ENCODE data around the gene PPA1. TPM values are rescaled to one million over a fixed set of nuclear protein-coding genes. Genes with fewer than 3 reads are reported as not detected.

Gene PPA1
- total RNA-seq, 1 donor from 2014 or later, result 119 TPM

DNA sequence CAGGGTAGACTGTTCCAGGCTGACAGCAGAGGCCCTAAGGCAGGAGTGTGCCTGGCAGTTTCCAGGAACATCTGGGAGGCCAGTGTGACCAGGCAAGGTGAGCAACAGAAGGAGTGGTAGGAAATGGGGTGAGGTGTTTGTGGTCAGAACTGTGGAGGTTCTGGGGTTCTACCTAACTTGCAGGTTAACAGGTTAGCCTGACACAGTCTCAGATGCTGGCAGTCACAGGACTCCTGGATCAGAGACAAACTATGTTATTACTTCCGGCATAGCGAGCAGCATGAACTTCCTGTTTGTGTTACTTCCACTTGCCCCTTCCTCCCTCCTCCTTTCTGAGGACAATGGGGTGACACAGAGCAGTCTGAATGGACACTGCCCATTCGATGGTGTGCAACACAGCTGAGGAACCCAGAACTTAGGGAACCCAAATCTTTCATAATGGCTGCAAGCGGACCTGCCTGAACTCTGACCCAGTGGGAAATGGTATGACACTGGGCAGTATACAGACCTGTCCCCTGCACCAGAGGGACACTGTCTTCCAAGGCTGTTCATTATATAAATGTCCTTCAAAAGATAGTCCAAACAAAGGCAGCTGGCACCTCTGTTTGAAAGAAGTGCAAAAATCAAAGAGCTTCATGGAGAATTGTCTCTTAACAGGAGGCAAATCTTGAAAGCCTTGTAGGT, 59.0 kb downstream of the PPA1 start:
- Mint-ChIP-seq H3K27ac (peak overlapping the region; percentile 45), H3K27me3 (no peaks in the 10 kb centered on the region), H3K9me3 (ENCODE audit: low read depth) (peaks cover 3% of the 10 kb centered on the region), H3K4me3 (ENCODE audit: low read depth) (no peak overlapping the region), H3K36me3 (ENCODE audit: insufficient read depth) (no peaks in the 10 kb centered on the region), H3K4me1 (ENCODE audit: low read depth) (peaks cover 4% of the 10 kb centered on the region)
- DNase-seq (ENCODE audit: low spot score, unreplicated experiment), result no peak
- TF ChIP-seq CTCF (IDR thresholded peaks at IDR 0.05; ENCODE audit: unreplicated experiment), result no peak

DNA sequence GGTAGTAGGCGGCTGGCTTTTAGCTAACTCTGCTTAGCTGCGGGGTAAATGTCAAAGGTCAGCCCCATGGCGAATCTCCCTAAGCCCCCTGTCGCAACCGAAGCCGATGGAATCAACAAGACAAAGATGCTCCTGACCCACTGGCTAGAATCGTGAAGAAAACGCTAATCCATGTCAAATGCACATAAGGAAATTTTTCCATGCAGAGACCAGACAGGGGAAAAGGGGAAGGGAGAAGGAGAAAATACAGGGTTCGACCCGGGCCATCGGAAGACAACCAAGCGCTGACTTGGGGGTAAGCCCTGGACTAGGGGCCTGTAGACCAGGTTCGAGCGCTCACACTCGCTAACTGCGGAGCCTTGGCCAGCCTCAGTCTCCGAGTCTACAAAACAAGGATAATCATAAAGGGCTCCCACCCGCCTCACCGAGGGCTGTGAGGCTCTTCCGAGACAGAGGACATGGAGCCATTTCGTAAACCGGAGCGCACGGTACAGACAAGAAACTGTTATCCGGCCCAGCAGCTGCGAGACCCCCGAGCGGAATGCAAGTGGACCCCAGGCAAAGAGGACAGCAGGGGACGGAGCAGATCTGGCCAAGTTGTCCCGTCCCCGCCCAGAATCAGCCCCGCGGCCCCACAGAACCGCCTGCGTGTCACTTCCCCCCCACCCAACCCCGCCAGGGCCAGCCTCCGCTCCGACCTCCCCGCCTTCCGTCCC, 63.4 kb downstream of the PPA1 start:
- DNase-seq (ENCODE audit: low spot score, unreplicated experiment), result no peak
- H3K9me3 Mint-ChIP-seq (ENCODE audit: low read depth), result peaks cover 3% of the 10 kb centered on the region
- H3K27ac Mint-ChIP-seq, result peak overlapping the region; percentile 97
- H3K4me3 Mint-ChIP-seq (ENCODE audit: low read depth), result peak overlapping the region; percentile 94
- no peaks in the 10 kb centered on the region for H3K27me3 Mint-ChIP-seq
- peaks cover 10% of the 10 kb centered on the region for H3K4me1 Mint-ChIP-seq (ENCODE audit: low read depth)
- peaks cover 5% of the 10 kb centered on the region for H3K36me3 Mint-ChIP-seq (ENCODE audit: insufficient read depth)
- TF ChIP-seq CTCF (IDR thresholded peaks at IDR 0.05; ENCODE audit: unreplicated experiment), result no peak

DNA sequence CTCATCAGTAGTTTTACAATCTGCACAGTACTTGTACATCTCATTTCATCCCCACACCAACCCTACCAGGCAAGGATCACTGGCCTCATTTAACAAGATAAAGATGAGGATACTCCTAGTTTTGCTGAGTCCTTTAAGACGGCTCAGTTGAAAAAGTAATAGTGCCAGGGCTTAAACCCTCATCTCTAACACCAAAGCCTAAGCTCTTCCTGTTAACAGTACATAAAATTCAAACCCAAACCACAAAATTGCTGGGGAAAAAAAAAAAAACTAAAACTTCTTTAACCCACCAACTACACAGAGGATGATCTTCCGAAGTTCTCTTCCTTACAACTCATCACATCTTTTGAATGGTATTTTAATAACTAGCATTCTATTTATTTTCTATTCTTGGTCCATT, 64.2 kb downstream of the PPA1 start:
- H3K4me1 Mint-ChIP-seq (ENCODE audit: low read depth), result peaks cover 10% of the 10 kb centered on the region
- no peak for DNase-seq (ENCODE audit: low spot score, unreplicated experiment)
- H3K4me3 Mint-ChIP-seq (ENCODE audit: low read depth), result peak overlapping the region; percentile 94
- H3K27me3 Mint-ChIP-seq, result no peaks in the 10 kb centered on the region
- TF ChIP-seq CTCF (IDR thresholded peaks at IDR 0.05; ENCODE audit: unreplicated experiment), result no peak
- H3K36me3 Mint-ChIP-seq (ENCODE audit: insufficient read depth), result peaks cover 5% of the 10 kb centered on the region
- H3K9me3 Mint-ChIP-seq (ENCODE audit: low read depth), result peaks cover 3% of the 10 kb centered on the region
- H3K27ac Mint-ChIP-seq, result peak overlapping the region; percentile 97

GRCh38 chr10:70167246-70167645, 66.0 kb downstream of the PPA1 start:
- Mint-ChIP-seq H3K36me3 (ENCODE audit: insufficient read depth) (peaks cover 5% of the 10 kb centered on the region), H3K4me3 (ENCODE audit: low read depth) (no peak overlapping the region), H3K27ac (peak overlapping the region; percentile 14), H3K4me1 (ENCODE audit: low read depth) (peaks cover 13% of the 10 kb centered on the region), H3K9me3 (ENCODE audit: low read depth) (peaks cover 3% of the 10 kb centered on the region), H3K27me3 (no peaks in the 10 kb centered on the region)
- no peak for TF ChIP-seq CTCF (IDR thresholded peaks at IDR 0.05; ENCODE audit: unreplicated experiment)
- DNase-seq (ENCODE audit: low spot score, unreplicated experiment), result no peak

DNA sequence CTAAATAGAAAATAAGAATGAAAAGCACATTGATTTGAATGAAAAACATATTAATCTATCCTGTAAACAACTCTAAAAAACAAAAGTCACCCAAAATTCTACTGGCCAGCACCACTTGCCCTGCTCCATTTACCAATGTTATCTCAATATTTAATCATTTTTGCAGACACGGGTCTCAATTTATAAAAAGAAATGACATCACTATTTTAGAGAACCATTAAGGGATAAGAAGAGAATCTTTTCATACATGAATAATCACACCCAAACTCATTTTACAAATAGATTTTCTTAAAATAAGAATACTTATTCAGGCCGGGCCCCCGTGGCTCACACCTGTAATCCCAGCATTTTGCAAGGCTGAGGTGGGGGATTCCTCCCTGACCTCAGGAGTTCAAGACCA, 66.8 kb downstream of the PPA1 start:
- H3K4me1 Mint-ChIP-seq (ENCODE audit: low read depth), result peaks cover 13% of the 10 kb centered on the region
- H3K4me3 Mint-ChIP-seq (ENCODE audit: low read depth), result no peak overlapping the region
- DNase-seq (ENCODE audit: low spot score, unreplicated experiment), result no peak
- no peak overlapping the region for H3K27ac Mint-ChIP-seq
- H3K27me3 Mint-ChIP-seq, result no peaks in the 10 kb centered on the region
- no peak for TF ChIP-seq CTCF (IDR thresholded peaks at IDR 0.05; ENCODE audit: unreplicated experiment)
- peaks cover 5% of the 10 kb centered on the region for H3K36me3 Mint-ChIP-seq (ENCODE audit: insufficient read depth)
- peaks cover 3% of the 10 kb centered on the region for H3K9me3 Mint-ChIP-seq (ENCODE audit: low read depth)
